EH (cell line): ENCODE results near the gene APEH.

Experiments
- DNase-seq: peaks from one replicate; pipeline ENCODE4 v3.0.0-alpha.2; 2015; ENCODE audit warnings: low read depth

The APEH gene

DNA sequence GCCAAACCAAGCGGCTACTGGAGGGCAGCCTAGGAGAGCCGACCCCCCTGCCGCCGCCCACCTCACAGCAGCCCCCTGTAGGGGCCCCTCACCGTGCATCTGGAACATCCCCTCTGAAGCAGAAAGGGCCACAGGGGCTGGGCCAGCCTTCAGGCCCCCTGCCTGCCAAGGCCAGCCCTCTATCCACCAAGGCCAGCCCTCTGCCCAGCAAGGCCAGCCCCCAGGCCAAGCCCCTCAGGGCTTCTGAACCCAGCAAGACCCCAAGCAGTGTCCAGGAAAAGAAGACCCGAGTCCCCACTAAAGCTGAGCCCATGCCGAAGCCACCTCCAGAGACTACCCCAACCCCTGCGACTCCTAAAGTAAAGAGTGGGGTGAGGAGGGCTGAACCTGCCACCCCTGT, 23.5 kb upstream of the APEH start:
- DNase-seq: no peak

DNA sequence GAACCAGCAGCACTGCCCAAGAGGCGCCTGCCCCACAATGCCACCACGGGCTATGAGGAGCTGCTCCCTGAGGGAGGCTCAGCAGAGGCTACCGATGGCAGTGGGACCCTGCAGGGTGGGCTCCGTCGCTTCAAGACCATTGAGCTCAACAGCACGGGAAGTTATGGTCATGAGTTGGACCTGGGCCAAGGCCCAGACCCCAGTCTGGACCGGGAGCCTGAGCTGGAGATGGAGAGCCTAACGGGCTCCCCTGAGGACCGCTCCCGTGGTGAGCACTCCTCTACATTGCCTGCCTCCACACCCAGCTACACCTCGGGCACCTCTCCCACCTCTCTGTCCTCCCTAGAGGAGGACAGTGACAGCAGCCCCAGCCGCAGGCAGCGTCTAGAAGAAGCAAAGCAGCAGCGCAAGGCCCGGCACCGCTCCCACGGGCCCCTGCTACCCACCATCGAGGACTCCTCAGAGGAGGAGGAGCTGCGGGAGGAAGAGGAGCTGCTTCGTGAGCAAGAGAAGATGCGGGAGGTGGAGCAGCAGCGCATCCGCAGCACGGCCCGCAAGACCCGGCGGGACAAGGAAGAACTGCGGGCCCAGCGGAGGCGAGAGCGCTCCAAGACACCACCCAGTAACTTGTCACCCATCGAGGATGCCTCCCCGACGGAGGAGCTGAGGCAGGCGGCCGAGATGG, 21.8 kb upstream of the APEH start:
- no peak for DNase-seq

DNA sequence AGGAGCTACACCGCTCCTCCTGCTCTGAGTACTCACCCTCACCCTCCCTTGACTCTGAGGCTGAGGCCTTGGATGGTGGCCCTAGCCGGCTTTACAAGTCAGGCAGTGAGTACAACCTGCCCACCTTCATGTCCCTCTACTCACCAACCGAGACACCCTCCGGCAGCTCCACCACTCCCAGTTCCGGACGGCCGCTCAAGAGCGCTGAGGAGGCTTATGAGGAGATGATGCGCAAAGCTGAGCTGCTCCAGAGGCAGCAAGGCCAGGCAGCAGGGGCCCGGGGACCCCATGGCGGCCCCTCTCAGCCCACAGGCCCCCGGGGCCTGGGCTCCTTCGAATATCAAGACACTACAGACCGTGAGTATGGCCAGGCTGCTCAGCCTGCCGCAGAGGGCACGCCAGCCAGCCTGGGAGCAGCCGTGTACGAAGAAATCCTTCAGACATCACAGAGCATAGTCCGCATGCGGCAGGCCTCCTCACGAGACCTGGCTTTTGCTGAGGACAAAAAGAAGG, 21.2 kb upstream of the APEH start:
- DNase-seq: no peak

DNA sequence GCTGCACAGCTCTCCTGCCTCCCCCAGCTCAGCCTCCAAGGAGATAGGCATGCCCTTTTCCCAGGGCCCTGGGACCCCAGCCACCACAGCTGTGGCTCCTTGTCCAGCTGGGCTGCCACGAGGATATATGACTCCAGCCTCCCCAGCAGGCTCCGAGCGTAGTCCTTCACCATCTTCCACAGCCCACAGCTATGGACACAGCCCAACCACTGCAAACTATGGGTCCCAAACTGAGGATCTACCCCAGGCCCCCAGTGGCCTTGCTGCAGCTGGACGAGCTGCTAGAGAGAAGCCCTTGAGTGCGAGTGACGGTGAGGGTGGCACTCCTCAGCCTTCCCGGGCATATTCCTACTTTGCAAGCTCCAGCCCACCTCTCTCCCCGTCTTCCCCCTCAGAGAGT, 20.5 kb upstream of the APEH start:
- DNase-seq: no peak

DNA sequence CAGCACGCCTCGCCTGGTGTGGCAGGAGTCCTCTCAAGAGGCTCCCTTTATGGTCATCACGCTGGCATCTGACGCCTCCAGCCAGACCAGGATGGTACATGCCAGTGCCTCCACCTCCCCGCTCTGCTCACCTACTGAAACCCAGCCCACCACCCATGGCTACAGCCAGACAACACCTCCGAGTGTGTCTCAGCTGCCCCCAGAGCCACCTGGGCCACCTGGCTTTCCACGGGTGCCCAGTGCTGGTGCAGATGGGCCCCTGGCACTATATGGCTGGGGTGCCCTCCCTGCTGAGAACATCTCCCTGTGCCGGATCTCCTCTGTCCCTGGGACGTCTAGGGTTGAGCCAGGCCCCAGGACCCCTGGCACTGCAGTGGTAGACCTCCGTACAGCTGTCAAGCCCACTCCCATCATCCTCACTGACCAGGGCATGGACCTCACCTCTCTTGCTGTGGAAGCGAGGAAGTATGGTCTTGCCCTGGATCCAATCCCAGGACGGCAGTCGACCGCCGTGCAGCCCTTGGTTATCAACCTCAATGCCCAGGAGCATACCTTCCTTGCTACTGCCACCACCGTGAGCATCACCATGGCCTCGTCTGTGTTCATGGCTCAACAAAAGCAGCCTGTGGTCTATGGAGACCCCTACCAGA, 19.9 kb upstream of the APEH start:
- DNase-seq: no peak

DNA sequence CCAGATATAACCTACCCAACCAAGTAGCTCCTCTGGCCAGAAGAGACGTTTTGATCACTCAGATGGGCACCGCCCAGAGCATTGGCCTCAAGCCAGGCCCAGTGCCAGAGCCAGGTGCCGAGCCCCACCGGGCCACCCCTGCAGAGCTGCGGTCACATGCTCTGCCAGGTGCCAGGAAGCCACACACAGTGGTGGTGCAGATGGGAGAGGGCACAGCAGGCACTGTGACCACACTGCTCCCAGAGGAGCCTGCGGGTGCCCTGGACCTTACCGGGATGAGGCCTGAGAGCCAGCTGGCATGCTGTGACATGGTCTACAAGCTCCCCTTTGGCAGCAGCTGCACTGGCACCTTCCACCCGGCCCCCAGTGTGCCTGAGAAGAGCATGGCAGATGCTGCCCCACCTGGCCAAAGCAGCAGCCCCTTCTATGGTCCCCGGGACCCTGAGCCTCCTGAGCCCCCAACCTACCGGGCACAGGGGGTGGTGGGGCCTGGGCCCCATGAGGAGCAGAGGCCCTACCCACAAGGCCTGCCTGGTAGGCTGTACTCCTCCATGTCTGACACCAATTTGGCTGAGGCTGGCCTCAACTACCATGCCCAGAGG, 19.1 kb upstream of the APEH start:
- DNase-seq: no peak

DNA sequence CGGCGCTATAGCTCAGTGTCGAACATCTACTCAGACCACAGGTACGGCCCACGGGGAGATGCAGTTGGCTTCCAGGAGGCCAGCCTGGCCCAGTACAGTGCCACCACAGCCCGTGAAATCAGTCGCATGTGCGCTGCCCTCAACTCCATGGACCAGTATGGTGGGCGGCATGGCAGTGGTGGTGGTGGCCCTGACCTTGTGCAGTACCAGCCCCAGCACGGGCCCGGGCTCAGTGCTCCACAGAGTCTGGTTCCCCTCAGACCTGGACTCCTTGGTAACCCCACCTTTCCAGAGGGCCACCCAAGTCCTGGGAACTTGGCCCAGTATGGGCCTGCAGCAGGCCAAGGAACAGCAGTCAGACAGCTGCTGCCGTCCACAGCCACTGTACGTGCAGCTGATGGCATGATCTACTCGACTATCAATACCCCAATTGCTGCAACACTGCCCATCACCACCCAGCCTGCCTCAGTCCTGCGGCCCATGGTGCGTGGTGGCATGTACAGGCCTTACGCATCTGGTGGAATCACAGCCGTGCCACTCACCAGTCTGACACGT, 18.3 kb upstream of the APEH start:
- DNase-seq: no peak

DNA sequence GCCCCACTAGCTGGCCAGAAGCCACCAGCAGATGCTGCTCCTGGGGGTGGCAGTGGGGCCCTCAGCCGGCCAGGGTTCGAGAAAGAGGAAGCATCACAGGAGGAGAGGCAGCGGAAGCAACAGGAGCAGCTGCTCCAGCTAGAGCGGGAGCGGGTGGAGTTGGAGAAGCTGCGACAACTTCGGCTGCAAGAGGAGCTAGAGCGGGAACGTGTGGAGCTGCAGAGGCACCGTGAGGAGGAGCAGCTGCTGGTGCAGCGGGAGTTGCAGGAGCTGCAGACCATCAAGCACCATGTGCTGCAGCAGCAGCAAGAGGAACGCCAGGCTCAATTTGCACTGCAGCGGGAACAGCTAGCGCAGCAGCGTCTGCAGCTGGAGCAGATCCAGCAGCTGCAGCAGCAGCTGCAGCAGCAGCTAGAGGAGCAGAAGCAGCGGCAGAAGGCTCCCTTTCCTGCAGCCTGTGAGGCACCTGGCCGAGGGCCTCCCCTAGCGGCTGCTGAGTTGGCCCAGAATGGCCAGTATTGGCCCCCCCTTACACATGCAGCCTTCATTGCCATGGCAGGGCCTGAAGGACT, 17.5 kb upstream of the APEH start:
- DNase-seq: no peak

DNA sequence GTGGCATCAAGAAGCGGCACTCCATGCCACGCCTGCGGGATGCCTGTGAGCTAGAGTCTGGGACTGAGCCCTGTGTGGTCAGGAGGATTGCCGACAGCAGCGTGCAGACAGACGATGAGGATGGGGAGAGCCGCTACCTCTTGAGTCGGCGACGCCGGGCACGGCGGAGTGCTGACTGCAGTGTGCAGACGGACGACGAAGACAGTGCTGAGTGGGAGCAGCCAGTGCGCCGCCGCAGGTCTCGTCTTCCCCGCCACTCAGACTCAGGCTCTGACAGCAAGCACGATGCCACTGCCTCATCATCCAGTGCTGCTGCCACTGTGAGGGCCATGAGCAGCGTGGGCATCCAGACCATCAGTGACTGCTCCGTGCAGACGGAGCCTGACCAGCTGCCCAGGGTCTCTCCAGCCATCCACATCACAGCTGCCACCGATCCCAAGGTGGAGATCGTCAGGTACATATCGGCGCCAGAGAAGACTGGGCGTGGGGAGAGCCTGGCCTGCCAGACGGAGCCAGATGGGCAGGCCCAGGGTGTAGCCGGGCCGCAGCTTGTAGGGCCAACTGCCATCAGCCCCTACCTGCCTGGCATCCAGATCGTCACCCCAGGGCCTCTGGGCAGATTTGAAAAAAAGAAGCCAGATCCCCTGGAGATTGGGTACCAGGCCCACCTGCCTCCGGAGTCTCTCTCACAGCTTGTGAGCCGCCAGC, 16.8 kb upstream of the APEH start:
- no peak for DNase-seq

DNA sequence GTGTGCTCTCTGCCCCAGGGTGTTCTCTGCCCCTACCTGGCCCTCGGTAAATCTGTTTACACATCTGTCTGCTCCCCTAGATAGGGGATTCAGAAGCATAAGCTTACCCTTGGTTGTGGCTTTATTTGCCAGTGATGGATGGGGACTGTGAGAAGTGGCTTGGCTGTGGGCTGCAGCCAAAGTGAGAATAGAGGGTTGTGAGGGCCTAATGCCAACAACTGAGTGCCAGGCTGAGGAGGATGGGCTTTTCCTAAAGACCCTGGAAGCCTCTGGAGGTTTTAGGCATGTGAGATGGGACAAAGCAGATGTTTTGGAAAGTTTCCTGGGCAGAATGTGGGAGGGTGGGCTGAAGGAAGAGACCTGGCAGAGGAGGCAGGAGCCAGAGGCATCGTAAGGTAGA, 15.4 kb upstream of the APEH start:
- DNase-seq: no peak

DNA sequence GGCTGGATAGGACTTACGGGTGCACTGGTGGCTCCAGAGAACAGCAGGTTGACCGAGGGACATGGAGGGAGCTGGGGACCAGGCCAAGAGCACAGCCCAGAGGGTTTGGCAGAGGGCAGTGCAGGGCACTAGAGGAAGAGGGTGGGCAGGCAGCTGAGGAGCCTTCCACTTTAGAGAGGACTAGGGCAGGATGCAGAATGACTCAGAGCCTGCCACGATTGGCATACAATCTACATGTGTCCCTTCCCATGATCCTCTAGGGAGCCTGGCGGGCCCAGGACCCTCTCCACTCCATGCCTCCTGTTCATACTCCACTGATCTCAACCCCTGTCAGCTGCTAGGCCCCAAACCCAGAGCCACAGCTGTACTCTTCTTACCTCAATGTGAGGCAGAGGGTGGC, 14.4 kb upstream of the APEH start:
- no peak for DNase-seq

DNA sequence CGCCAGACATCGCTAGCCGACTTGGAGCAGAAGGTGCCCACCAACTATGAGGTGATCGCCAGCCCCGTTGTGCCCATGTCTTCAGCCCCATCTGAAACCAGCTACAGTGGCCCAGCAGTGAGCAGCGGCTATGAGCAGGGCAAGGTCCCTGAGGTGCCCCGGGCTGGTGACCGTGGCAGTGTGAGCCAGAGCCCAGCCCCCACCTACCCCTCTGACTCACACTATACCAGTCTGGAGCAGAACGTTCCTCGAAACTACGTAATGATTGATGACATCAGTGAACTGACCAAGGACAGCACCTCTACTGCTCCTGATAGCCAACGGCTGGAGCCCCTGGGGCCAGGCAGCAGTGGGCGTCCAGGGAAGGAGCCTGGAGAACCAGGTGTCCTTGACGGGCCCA, 12.9 kb upstream of the APEH start:
- no peak for DNase-seq

DNA sequence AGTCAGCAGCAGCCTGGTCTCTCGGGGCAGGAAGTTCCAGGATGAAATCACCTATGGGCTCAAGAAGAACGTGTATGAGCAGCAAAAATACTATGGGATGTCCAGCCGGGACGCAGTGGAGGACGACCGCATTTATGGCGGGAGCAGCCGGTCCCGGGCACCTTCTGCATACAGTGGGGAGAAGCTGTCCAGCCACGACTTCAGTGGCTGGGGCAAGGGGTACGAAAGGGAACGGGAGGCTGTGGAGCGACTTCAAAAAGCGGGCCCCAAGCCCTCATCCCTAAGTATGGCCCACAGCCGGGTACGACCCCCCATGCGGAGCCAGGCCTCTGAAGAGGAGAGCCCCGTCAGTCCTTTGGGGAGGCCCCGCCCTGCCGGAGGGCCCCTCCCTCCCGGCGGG, 12.1 kb upstream of the APEH start:
- no peak for DNase-seq

DNA sequence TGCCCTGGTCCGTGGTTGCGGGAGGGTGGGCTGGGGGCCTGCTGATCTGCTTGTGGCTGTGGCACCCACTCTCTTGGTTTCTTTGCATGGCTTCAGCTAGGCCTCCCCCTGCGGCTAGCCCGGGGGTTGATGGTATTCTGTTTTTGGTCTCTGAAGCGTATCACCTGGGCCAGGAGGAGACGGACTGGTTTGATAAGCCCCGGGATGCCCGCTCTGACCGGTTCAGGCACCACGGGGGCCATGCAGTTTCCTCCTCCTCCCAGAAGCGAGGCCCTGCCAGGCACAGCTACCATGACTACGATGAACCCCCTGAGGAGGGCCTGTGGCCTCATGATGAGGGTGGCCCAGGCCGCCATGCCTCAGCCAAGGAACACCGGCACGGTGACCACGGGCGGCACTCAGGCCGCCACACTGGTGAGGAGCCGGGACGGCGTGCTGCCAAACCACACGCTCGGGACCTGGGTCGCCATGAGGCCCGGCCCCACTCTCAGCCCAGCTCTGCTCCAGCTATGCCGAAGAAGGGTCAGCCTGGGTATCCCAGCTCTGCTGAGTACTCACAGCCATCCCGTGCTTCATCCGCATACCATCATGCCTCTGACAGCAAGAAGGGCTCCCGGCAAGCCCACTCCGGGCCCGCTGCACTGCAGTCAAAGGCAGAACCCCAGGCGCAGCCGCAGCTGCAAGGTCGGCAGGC, 11.3 kb upstream of the APEH start:
- DNase-seq: no peak

DNA sequence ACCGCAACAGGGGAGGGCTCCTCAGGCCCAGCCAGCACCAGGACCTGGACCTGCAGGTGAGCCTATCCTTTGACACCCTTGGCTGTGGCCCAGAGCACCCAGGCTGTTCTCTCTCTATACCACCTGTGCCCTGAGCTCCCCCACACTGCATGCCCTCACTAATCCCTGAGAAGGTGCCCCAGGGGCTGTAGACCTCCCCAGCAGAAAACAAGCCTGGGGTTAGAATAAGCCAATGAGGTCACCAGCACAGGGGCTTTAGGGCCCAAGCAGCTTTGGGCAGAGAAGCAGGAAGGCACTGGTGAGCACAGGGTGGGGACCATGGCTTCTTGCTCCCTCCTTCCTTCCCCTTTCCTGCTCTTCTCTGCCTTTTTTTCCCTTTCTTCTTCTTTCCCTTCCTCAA, 10.3 kb upstream of the APEH start:
- no peak for DNase-seq

DNA sequence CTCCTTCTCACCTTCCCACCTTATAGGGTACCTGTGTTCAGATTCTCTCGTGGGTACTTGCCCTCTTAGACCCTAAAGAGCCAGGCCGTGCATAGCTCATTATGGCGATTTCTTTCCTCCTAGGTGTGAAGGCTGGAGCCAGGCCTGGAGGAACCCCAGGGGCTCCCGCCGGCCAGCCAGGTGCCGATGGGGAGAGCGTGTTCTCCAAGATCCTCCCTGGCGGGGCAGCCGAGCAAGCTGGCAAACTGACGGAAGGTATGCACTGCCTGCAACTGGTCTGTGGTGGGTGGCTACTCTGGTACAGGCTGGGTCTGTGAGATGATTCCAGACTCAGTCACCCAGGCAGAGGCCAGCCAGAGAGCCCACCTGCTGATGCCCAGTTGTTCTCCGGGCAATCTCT, 9.9 kb upstream of the APEH start:
- no peak for DNase-seq

DNA sequence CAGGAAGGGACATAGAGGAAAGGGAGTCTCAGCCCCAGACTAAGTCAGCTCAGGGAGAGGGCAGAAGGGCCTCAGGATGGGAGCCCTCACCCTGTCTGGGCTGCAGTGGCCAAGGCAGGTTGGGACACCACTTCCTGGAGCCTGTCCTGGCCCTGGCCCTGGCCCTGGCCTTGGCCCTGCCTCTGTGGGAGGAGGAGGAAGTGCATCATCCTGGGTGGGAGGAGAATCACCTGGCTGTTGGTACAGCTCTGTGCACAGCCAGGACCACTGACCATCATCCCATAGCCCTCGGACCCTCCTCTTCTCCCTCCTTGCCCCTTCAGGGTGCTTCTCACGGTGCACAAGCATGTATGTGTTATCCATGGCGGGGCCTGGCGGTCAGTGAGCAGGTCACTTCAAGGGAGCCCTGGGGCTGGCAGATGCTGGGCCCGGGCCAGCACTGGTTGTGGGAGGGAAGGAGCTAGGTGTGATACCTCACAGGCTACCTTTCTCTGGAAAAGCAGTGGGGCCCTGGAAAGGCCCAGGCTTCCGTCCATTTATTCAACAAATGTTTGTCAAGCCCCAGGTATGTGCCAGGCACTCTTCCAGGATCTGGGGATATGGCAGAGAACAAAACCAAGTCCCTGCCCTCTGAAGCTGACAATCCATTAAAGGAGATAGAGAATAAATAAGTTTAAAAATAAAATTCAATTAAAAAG, 8.2 kb upstream of the APEH start:
- no peak for DNase-seq

DNA sequence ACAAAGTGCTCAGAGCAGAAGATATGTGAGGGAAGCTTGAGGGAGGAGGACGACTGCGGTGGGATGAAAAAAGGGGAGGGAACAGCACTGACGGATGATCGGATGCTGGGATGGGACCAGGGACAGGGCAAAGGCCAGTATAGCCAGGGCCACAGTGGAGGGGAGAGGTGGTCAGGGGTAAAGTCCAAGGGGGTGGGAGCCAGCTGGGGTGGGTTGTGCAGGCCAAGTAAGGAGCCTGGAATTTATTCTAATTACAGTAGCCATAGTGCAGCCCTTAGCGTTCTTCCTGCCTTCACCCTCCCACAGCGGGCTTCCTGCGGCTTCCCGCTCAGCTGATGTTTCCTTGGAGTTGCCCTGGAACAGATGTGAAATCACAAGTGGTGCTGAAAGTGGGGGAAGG, 7.6 kb upstream of the APEH start:
- peak; percentile 43 for DNase-seq

DNA sequence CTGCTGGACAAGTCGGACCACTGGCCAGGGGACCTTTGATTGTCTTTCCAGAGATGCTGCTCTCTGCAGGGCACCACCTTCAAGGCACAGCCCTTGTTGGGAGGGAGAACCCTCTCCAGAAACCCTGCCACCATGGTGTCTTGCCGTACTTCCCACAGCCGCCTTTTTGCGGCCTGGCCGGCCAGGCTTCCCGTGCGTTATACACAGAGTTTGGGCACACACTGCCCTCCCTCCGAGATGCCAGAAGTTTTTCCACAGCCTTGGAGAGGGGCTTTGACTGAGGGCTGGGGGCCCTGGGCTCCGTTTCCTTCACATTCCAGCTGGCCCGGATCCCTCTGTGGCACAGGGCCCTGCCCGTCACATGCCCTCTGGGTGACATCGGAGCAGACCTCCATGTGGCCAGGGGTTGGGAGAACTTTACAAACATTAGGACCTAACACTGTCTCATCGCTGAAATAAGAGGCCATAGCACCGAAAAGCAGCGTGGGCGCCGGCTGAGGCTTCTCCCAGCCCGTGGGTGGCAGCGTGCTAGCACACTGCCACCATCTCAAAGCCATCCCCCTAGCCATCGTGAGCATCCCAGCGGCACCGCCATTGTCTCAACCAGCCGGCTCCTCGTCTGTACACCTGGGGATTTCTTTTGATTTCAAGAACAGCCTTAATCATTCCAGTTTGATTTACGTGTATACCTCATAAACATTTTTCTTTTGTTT, 6.3 kb upstream of the APEH start:
- no peak for DNase-seq

DNA sequence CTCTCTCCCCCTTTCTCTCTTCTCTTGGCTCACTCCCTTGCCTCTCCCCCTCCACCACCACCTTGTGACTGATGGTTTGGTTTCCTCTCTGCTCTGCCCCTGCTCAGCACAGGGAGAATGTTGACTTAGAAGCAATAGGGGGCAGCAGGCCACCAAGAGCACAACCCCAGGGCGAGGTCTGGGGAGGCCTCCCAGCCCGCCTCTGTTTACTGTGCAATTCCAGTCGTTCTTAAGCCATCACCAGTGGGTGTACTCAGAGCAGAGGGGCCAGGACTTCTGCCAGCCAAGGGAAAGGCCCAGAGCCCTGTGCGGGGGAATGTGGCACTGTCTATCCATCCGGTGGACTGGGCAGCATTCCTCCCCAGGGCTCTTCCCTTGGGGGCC, 5.7 kb upstream of the APEH start:
- DNase-seq: peak; percentile 30
